Common myeloid progenitor, CD34-positive (primary cell): ENCODE results near the gene RAPGEF5.

Experiments used
- CTCF ChIA-PET: fragments of 350-600 bp; sonication (Branson Sonifier 250); formaldehyde crosslinking; loops from one replicate; lab custom pipeline; 2021; ENCODE audit warnings: antibody characterized with exemption; lab: Charles Lee
- POLR2A ChIA-PET: fragments of 350-600 bp; sonication (Branson Sonifier 250); formaldehyde crosslinking; loops from one replicate; lab custom pipeline; 2021; ENCODE audit warnings: antibody characterized with exemption; lab: Charles Lee
- DNase-seq, 3 donors: peaks; one replicate each; pipeline versions ENCODE4 v3.0.0 to v3.0.0-alpha.2; 2013
- H3K27ac ChIP-seq, 2 experiments: 1 replicate in 1 of 2; 2 replicates in 1 of 2; pipeline ENCODE4 v1.7.0; 2013; ENCODE audit warnings: inconsistent platforms in 2 of 2, low read length in 2 of 2, mild to moderate bottlenecking in 2 of 2, low read depth in 1 of 2, moderate library complexity in 1 of 2; ENCODE audit not compliant: severe bottlenecking in 2 of 2, insufficient read depth in 1 of 2, poor library complexity in 1 of 2
- H3K27me3 ChIP-seq, 5 experiments: replicated peaks in 2 of 5; 1 replicate in 3 of 5; 2 replicates in 2 of 5; pipeline versions ENCODE4 v1.6.1 to v1.7.0; 2013; ENCODE audit warnings: low read length in 4 of 5, mild to moderate bottlenecking in 2 of 5, moderate library complexity in 2 of 5, inconsistent platforms in 1 of 5; ENCODE audit not compliant: insufficient read depth in 5 of 5, control insufficient read depth in 4 of 5
- H3K36me3 ChIP-seq, 4 experiments: 1 replicate in 2 of 4; 2 replicates in 2 of 4; pipeline versions ENCODE4 v1.6.1 to v1.7.0; 2013; ENCODE audit warnings: low read length in 3 of 4, control low read depth in 1 of 4, mild to moderate bottlenecking in 1 of 4; ENCODE audit not compliant: control insufficient read depth in 4 of 4, insufficient read depth in 4 of 4
- H3K4me1 ChIP-seq, 4 experiments: 1 replicate in 3 of 4; 2 replicates in 1 of 4; pipeline versions ENCODE4 v1.6.1 to v1.7.1; 2013; ENCODE audit warnings: low read length in 3 of 4, mild to moderate bottlenecking in 3 of 4, control low read depth in 1 of 4, inconsistent platforms in 1 of 4, moderate library complexity in 1 of 4; ENCODE audit not compliant: control insufficient read depth in 4 of 4, insufficient read depth in 4 of 4; ENCODE audit errors: control extremely low read depth in 1 of 4
- H3K4me3 ChIP-seq, 7 experiments: 1 replicate in 4 of 7; 2 replicates in 3 of 7; pipeline versions ENCODE4 v1.5.1 to v1.7.0; 2013; ENCODE audit warnings: mild to moderate bottlenecking in 7 of 7, low read length in 6 of 7, moderate library complexity in 6 of 7, inconsistent platforms in 2 of 7, low read depth in 2 of 7, control low read depth in 1 of 7; ENCODE audit not compliant: insufficient read depth in 4 of 7, control insufficient read depth in 1 of 7; ENCODE audit errors: extremely low read depth in 1 of 7
- H3K9me3 ChIP-seq, 5 experiments: 1 replicate in 4 of 5; 2 replicates in 1 of 5; pipeline versions ENCODE4 v1.6.1 to v1.7.1; 2013; ENCODE audit warnings: low read length in 4 of 5, mild to moderate bottlenecking in 2 of 5, inconsistent platforms in 1 of 5, low read depth in 1 of 5, moderate library complexity in 1 of 5; ENCODE audit not compliant: control insufficient read depth in 4 of 5, insufficient read depth in 2 of 5; ENCODE audit errors: control extremely low read depth in 1 of 5
- WGBS: methylation state at CpG from one replicate; pipeline ENCODE4 v1.1.5; 2013; ENCODE audit not compliant: insufficient coverage; 5-methylcytosine and 5-hydroxymethylcytosine counted together

RAPGEF5 gene

DNA sequence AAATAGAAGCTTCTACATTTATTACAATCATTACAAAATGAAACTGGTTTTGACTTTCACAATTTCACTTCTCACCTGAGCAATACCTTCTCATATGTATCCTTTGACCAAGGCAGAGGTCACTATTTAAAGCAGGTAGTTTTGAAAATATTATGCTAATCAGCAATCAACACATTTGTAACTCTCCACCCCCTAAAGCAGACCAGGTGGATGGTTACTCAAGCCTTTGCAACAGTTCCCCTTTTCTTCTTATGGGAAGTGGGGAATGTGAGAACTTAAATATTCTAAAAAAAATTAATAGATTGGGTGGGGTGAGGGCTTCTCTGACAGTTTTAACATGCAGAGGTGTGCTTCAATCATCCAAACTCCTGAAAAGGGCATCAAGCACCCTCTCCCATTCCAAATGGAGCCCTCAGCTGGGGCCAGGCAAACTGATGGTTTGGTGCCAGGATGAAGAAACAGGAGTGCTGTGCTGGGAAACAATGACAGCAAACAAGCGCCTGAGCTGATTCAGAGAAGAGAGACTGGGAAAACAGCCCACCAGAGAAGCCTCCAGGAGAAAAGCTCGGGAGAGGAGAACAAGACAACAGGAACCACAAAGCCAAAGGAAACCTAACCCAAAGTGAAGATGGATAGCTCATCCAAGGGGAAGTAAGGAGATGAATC, 17.1 kb downstream of the RAPGEF5 start:
- DNase-seq, result peak in 2 of 3 donors; percentile 26 to 28
- ChIA-PET CTCF (no interaction called here), POLR2A (no interaction called here)
- H3K36me3 ChIP-seq, result no peaks in the 10 kb centered on the region
- H3K27ac ChIP-seq, result no peak overlapping the region
- no peaks in the 10 kb centered on the region for H3K27me3 ChIP-seq
- peaks cover 0 to 4% (median under 1%) of the 10 kb centered on the region in 4 experiments for H3K4me1 ChIP-seq
- H3K4me3 ChIP-seq, result no peak overlapping the region
- H3K9me3 ChIP-seq, result no peaks in the 10 kb centered on the region
- 88% methylated on average over 1 of the region's 2 CpGs for WGBS

DNA sequence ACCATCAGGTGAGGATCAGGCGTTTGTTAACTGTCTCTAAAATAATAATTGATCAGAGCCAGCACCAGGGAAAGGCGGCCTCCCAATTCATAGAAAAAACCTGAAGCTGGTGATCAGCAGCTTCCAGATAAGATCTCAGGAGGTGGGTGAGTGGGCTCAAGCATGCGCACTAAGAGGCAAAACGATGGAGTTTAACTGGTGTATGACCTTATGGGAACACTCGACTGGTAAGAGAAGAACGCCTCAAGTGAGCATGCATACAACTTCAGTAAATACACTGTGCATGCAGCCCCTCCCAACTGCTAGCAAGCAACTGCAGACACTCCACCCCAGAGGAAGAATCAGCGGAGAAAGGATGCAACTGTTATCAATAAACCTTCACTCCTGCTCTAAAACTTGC, 18.1 kb downstream of the RAPGEF5 start:
- POLR2A ChIA-PET, result no interaction called here
- 89% methylated on average over 6 of the region's 7 CpGs for WGBS
- DNase-seq, result no peak

DNA sequence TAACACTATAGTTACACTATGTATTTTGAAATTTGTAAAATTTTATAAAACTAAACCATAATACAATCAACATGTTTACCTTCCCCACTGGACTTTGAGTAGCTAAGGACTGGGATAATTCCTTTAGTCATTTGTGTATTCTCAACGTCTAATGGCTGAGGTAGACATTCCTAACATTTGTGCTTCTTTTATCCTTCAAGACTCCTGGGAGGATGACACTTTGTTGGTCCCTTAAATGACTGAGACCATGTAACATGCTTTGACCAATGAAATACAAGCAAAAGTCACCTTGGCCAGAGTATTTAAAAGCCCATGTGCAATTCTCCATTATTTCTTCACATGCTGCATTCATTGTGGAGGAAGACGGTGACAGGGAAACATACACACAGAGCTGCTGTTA, 18.5 kb downstream of the RAPGEF5 start:
- no peaks in the 10 kb centered on the region for H3K27me3 ChIP-seq
- H3K27ac ChIP-seq, result no peak overlapping the region
- no peak for DNase-seq
- no peaks in the 10 kb centered on the region for H3K36me3 ChIP-seq
- ChIA-PET POLR2A (no interaction called here), CTCF (no interaction called here)
- no peaks in the 10 kb centered on the region for H3K9me3 ChIP-seq
- no peak overlapping the region for H3K4me3 ChIP-seq
- 88% methylated on average over 1 of the region's 2 CpGs for WGBS
- peaks cover 0 to 4% (median under 1%) of the 10 kb centered on the region in 4 experiments for H3K4me1 ChIP-seq

More for the DNA sequence above, 18.1 kb downstream of the RAPGEF5 start:
- H3K9me3 ChIP-seq, result no peaks in the 10 kb centered on the region
- H3K27me3 ChIP-seq, result no peaks in the 10 kb centered on the region
- CTCF ChIA-PET, result no interaction called here
- no peaks in the 10 kb centered on the region for H3K36me3 ChIP-seq
- H3K4me3 ChIP-seq, result no peak overlapping the region
- peaks cover 0 to 4% (median under 1%) of the 10 kb centered on the region in 4 experiments for H3K4me1 ChIP-seq
- H3K27ac ChIP-seq, result no peak overlapping the region

DNA sequence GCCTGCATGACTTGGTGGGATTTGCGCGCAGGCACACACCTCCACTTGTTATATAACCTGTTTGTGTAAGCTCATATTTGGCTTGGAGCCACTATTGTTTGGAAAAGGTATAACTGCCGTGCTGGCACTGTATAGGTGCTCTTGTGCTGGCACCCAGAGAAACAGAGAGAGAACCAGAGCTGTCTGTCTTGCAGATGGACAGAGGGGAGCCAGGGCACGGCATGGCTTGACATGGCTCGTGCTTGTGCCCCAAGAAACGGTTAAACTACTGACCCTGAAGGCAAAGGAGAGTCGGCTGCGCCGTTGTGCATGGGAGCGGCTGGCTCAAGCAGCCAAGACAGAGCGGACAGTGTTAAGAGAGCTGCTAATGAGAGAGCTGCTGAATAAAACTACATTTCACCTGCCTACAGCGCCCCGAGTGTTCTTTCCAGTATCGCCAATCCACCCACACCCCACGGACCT, 23.2 kb downstream of the RAPGEF5 start:
- 97% methylated on average over 13 of the region's 15 CpGs for WGBS
- no peaks in the 10 kb centered on the region for H3K4me1 ChIP-seq
- no peaks in the 10 kb centered on the region for H3K9me3 ChIP-seq
- ChIA-PET POLR2A (no interaction called here), CTCF (interaction anchor here (0.8 kb wide), 1 partner anchor 11 kb away, joined by 3 read pairs; no protein-coding TSS in a partner anchor)
- no peak overlapping the region for H3K27ac ChIP-seq
- no peaks in the 10 kb centered on the region for H3K27me3 ChIP-seq
- DNase-seq, result no peak
- no peak overlapping the region for H3K4me3 ChIP-seq
- H3K36me3 ChIP-seq, result no peaks in the 10 kb centered on the region

DNA sequence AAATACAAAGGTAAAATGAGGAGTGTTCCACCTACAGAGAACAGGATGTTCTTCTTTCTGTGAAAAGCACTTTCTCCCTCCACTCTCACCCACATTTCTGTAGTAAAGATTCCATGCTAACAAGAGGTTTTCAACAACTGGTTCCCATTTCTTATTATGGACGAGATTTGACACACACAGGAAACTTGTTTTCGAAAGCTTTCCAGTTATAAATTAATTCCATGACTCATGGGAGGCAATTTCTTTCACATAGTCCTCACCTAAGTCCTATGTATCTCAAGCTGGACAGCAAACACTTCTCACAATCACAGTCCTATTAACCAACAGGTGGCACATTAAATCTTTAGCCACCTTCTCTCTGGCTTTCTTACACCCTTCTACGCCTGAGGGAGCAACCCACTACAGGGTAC, 24.5 kb downstream of the RAPGEF5 start:
- H3K4me3 ChIP-seq, result no peak overlapping the region
- H3K4me1 ChIP-seq, result no peaks in the 10 kb centered on the region
- DNase-seq, result no peak
- WGBS, result 9% methylated on average over 2 of the region's 3 CpGs
- no peaks in the 10 kb centered on the region for H3K9me3 ChIP-seq
- no peaks in the 10 kb centered on the region for H3K27me3 ChIP-seq
- no peaks in the 10 kb centered on the region for H3K36me3 ChIP-seq
- H3K27ac ChIP-seq, result no peak overlapping the region
- ChIA-PET CTCF (interaction anchor here (1.0 kb wide), 1 partner anchor 153 kb away, joined by 3 read pairs; no protein-coding TSS in a partner anchor), POLR2A (no interaction called here)

DNA sequence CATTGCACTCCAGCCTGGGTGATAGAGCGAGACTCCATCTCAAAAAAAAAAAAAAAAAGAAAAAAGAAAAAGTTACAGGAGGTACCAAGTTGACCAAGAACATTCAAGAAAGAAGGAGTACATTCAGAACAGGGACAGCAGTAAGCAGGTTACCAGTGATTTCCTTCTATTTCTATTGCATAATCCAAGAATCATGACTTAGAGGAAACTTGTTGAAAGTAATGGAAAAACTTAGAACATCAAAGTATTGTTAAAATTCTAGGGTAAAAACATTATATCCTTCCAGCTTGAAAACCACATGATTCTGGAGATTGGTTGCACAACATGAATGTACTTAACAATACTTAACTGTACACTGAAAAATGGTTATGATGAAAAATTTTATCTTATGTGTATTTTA, 25.2 kb downstream of the RAPGEF5 start:
- WGBS, result no CpG with 5 or more reads among the region's 1 CpG
- H3K9me3 ChIP-seq, result no peaks in the 10 kb centered on the region
- H3K4me1 ChIP-seq, result no peaks in the 10 kb centered on the region
- no peak overlapping the region for H3K4me3 ChIP-seq
- POLR2A ChIA-PET, result no interaction called here
- no peaks in the 10 kb centered on the region for H3K27me3 ChIP-seq
- DNase-seq, result no peak
- no peaks in the 10 kb centered on the region for H3K36me3 ChIP-seq
- no peak overlapping the region for H3K27ac ChIP-seq
- CTCF ChIA-PET, result no interaction called here

DNA sequence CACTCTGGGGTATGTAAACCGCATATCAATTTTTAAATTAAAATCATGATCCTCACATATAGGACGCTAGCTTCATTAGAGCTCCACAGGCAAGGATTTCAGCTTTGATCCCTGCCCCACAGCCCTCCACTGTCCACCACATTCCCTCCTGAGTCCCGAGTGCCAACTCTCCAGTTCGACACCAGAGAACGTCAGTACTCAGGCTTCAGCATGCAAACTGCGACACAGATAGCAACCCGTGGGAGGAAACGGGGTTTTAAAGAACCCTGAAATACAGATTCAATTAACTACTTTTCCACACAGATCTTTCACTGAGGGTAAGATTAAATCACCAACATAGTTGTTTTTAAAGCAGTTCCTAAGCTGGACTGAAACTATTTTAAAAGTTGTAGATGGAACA, 26.1 kb downstream of the RAPGEF5 start:
- Histone ChIP-seq H3K36me3 (no peaks in the 10 kb centered on the region), H3K4me1 (no peaks in the 10 kb centered on the region), H3K9me3 (no peaks in the 10 kb centered on the region), H3K4me3 (no peak overlapping the region), H3K27ac (no peak overlapping the region), H3K27me3 (no peaks in the 10 kb centered on the region)
- DNase-seq, result no peak
- 100% methylated on average over 3 of the region's 8 CpGs for WGBS
- POLR2A ChIA-PET, result no interaction called here
- CTCF ChIA-PET, result no interaction called here
